Activated naive CD4-positive, alpha-beta T cell treated with anti-CD3 and anti-CD28 coated beads, Interleukin-2, amount 10 ng/mL, durations not matched to agents 7 days and 5 days (primary cell): ENCODE measurements around the gene SP140L.

Source experiments
- CTCF ChIA-PET: fragments of 350-600 bp; sonication (Branson Sonifier 250); formaldehyde crosslinking; loops from one replicate; lab custom pipeline; 2021; ENCODE audit warnings: antibody characterized with exemption; lab: Charles Lee
- DNase-seq: peaks from one replicate; pipeline ENCODE4 v3.0.0-alpha.2; 2020
- H3K27ac Mint-ChIP-seq: one replicate; pipeline ENCODE4 v1.8.0; 2021; ENCODE audit warnings: mild to moderate bottlenecking, moderate library complexity, mixed read lengths
- H3K27me3 Mint-ChIP-seq: one replicate; pipeline ENCODE4 v1.8.0; 2021; ENCODE audit warnings: mild to moderate bottlenecking, mixed read lengths
- H3K36me3 Mint-ChIP-seq: one replicate; pipeline ENCODE4 v1.8.0; 2021; ENCODE audit warnings: mixed read lengths
- H3K4me1 Mint-ChIP-seq: one replicate; pipeline ENCODE4 v1.8.0; 2021; ENCODE audit warnings: mixed read lengths
- H3K4me3 Mint-ChIP-seq: one replicate; pipeline ENCODE4 v1.8.0; 2021; ENCODE audit warnings: mild to moderate bottlenecking, moderate library complexity, mixed read lengths
- H3K9me3 Mint-ChIP-seq: one replicate; pipeline ENCODE4 v1.8.0; 2021; ENCODE audit warnings: mixed read lengths

SP140L gene

GRCh38 chr2:230317366-230317765 lies 9.6 kb upstream of the SP140L start:
- peaks cover 6% of the 10 kb centered on the region for H3K9me3 Mint-ChIP-seq
- DNase-seq: no peak
- peak overlapping the region; percentile 96 for H3K27ac Mint-ChIP-seq
- H3K27me3 Mint-ChIP-seq: no peaks in the 10 kb centered on the region
- H3K4me1 Mint-ChIP-seq: peaks cover 64% of the 10 kb centered on the region
- no peak overlapping the region for H3K4me3 Mint-ChIP-seq
- H3K36me3 Mint-ChIP-seq: peaks cover 67% of the 10 kb centered on the region
- CTCF ChIA-PET: no interaction called here

GRCh38 chr2:230318190-230319121 lies 8.5 kb upstream of the SP140L start:
- H3K36me3 Mint-ChIP-seq: peaks cover 62% of the 10 kb centered on the region
- no peaks in the 10 kb centered on the region for H3K27me3 Mint-ChIP-seq
- H3K9me3 Mint-ChIP-seq: peaks cover 12% of the 10 kb centered on the region
- peak overlapping the region; percentile 52 for H3K4me3 Mint-ChIP-seq
- H3K4me1 Mint-ChIP-seq: peaks cover 70% of the 10 kb centered on the region
- CTCF ChIA-PET: interaction anchor here (1.2 to 1.3 kb wide), 2 partner anchors 98 to 251 kb away, joined by 3 read pairs; partner anchors contain the start of gene SP110
- H3K27ac Mint-ChIP-seq: peak overlapping the region; percentile 96
- DNase-seq: peak; percentile 35

GRCh38 chr2:230319211-230319862 lies 7.7 kb upstream of the SP140L start:
- H3K27me3 Mint-ChIP-seq: no peaks in the 10 kb centered on the region
- peaks cover 75% of the 10 kb centered on the region for H3K4me1 Mint-ChIP-seq
- peaks cover 59% of the 10 kb centered on the region for H3K36me3 Mint-ChIP-seq
- DNase-seq: peak; percentile 88
- peak overlapping the region; percentile 52 for H3K4me3 Mint-ChIP-seq
- CTCF ChIA-PET: interaction anchor here (1.2 to 1.3 kb wide), 2 partner anchors 99 to 252 kb away, joined by 3 read pairs; partner anchors contain the start of gene SP110
- peak overlapping the region; percentile 96 for H3K27ac Mint-ChIP-seq
- H3K9me3 Mint-ChIP-seq: peaks cover 17% of the 10 kb centered on the region

GRCh38 chr2:230321031-230321430 lies 6.0 kb upstream of the SP140L start:
- no peaks in the 10 kb centered on the region for H3K27me3 Mint-ChIP-seq
- H3K4me3 Mint-ChIP-seq: no peak overlapping the region
- DNase-seq: no peak
- no peak overlapping the region for H3K27ac Mint-ChIP-seq
- H3K4me1 Mint-ChIP-seq: peaks cover 89% of the 10 kb centered on the region
- CTCF ChIA-PET: no interaction called here
- H3K36me3 Mint-ChIP-seq: peaks cover 55% of the 10 kb centered on the region
- H3K9me3 Mint-ChIP-seq: peaks cover 17% of the 10 kb centered on the region

GRCh38 chr2:230322561-230323384 lies 4.2 kb upstream of the SP140L start:
- no peak for DNase-seq
- H3K27ac Mint-ChIP-seq: no peak overlapping the region
- CTCF ChIA-PET: no interaction called here

GRCh38 chr2:230323385-230324106 lies 3.4 kb upstream of the SP140L start:
- CTCF ChIA-PET: no interaction called here

More at GRCh38 chr2:230322561-230323384, 4.2 kb upstream of the SP140L start:
- H3K27me3 Mint-ChIP-seq: no peaks in the 10 kb centered on the region
- H3K4me3 Mint-ChIP-seq: no peak overlapping the region
- H3K9me3 Mint-ChIP-seq: peaks cover 17% of the 10 kb centered on the region
- H3K36me3 Mint-ChIP-seq: peaks cover 56% of the 10 kb centered on the region
- H3K4me1 Mint-ChIP-seq: peaks cover 84% of the 10 kb centered on the region

GRCh38 chr2:230324503-230324902 lies 2.5 kb upstream of the SP140L start:
- Mint-ChIP-seq H3K4me3 (no peak overlapping the region), H3K36me3 (peaks cover 62% of the 10 kb centered on the region), H3K4me1 (peaks cover 80% of the 10 kb centered on the region), H3K27ac (peak overlapping the region; percentile 26), H3K27me3 (no peaks in the 10 kb centered on the region), H3K9me3 (peaks cover 17% of the 10 kb centered on the region)
- CTCF ChIA-PET: interaction anchor here (1.1 to 1.7 kb wide), 2 partner anchors 105 to 286 kb away, joined by 3 to 4 read pairs; partner anchors contain the start of gene SP110
- no peak for DNase-seq

More at GRCh38 chr2:230323385-230324106, 3.4 kb upstream of the SP140L start:
- H3K4me3 Mint-ChIP-seq: no peak overlapping the region
- peaks cover 17% of the 10 kb centered on the region for H3K9me3 Mint-ChIP-seq
- H3K4me1 Mint-ChIP-seq: peaks cover 79% of the 10 kb centered on the region
- no peaks in the 10 kb centered on the region for H3K27me3 Mint-ChIP-seq
- H3K36me3 Mint-ChIP-seq: peaks cover 52% of the 10 kb centered on the region
- no peak overlapping the region for H3K27ac Mint-ChIP-seq
- no peak for DNase-seq

GRCh38 chr2:230325316-230326243 lies 1.4 kb upstream of the SP140L start:
- H3K27me3 Mint-ChIP-seq: no peaks in the 10 kb centered on the region
- DNase-seq: no peak
- CTCF ChIA-PET: interaction anchor here (1.1 to 1.7 kb wide), 2 partner anchors 106 to 285 kb away, joined by 3 to 4 read pairs; partner anchors contain the start of gene SP110
- H3K4me3 Mint-ChIP-seq: peak overlapping the region; percentile 96
- H3K36me3 Mint-ChIP-seq: peaks cover 67% of the 10 kb centered on the region
- H3K9me3 Mint-ChIP-seq: peaks cover 17% of the 10 kb centered on the region
- H3K4me1 Mint-ChIP-seq: peaks cover 80% of the 10 kb centered on the region
- H3K27ac Mint-ChIP-seq: peak overlapping the region; percentile 97

GRCh38 chr2:230327418-230328154 lies 593 bp downstream of the SP140L start:
- CTCF ChIA-PET: interaction anchor here (1.3 to 2.1 kb wide), 4 partner anchors 89 to 283 kb away, joined by 3 to 7 read pairs (median 4); partner anchors contain the start of genes SP100 and SP110
- Mint-ChIP-seq H3K9me3 (peaks cover 8% of the 10 kb centered on the region), H3K36me3 (peaks cover 76% of the 10 kb centered on the region), H3K4me3 (peak overlapping the region; percentile 96), H3K4me1 (peaks cover 80% of the 10 kb centered on the region), H3K27ac (peak overlapping the region; percentile 97), H3K27me3 (no peaks in the 10 kb centered on the region)
- no peak for DNase-seq

- H3K9me3 Mint-ChIP-seq: peaks cover 5% of the 10 kb centered on the region
- CTCF ChIA-PET: interaction anchor here (1.7 to 2.1 kb wide), 2 partner anchors 89 to 106 kb away, joined by 4 to 7 read pairs; partner anchors contain the start of gene SP100
- H3K27ac Mint-ChIP-seq: peak overlapping the region; percentile 92
- H3K4me3 Mint-ChIP-seq: peak overlapping the region; percentile 96
- peaks cover 76% of the 10 kb centered on the region for H3K36me3 Mint-ChIP-seq
- no peak for DNase-seq
- peaks cover 80% of the 10 kb centered on the region for H3K4me1 Mint-ChIP-seq
- H3K27me3 Mint-ChIP-seq: no peaks in the 10 kb centered on the region
These were observed 1.1 kb downstream of the SP140L start for GRCh38 chr2:230328155-230328458.

- Mint-ChIP-seq H3K36me3 (peaks cover 83% of the 10 kb centered on the region), H3K4me1 (peaks cover 84% of the 10 kb centered on the region), H3K27me3 (no peaks in the 10 kb centered on the region), H3K27ac (peak overlapping the region; percentile 92), H3K4me3 (peak overlapping the region; percentile 96), H3K9me3 (no peaks in the 10 kb centered on the region)
- no peak for DNase-seq
- CTCF ChIA-PET: no interaction called here
These were observed 3.1 kb downstream of the SP140L start for GRCh38 chr2:230329946-230330605.
